HepG2 (cell line): ENCODE results near the gene XPO5. TPM values are rescaled to one million over a fixed set of nuclear protein-coding genes. Genes with fewer than 3 reads are reported as not detected.

Experiments used
- AHR ChIP-seq: IDR thresholded peaks from 2 replicates; pipeline ENCODE4 v1.6.1; 2018; ENCODE audit warnings: missing genetic modification reagents, missing compliant biosample characterization
- ARID5B ChIP-seq: IDR thresholded peaks from 2 replicates; pipeline ENCODE4 v1.4.0; 2020; ENCODE audit warnings: mild to moderate bottlenecking, missing genetic modification reagents
- CEBPG ChIP-seq: IDR thresholded peaks from 2 replicates; pipeline ENCODE4 v1.6.1; 2016
- ERF ChIP-seq: IDR thresholded peaks from 2 replicates; pipeline ENCODE4 v1.6.1; 2018; ENCODE audit warnings: missing biosample characterization, missing genetic modification reagents
- GLMP ChIP-seq: sonication (generic); formaldehyde crosslinking; IDR thresholded peaks from 2 replicates; pipeline ENCODE4 v1.9.0; 2021; ENCODE audit warnings: missing genetic modification reagents, mild to moderate bottlenecking, borderline replicate concordance
- KDM2A ChIP-seq: sonication (generic); formaldehyde crosslinking; IDR thresholded peaks from 2 replicates; pipeline ENCODE4 v1.4.0; 2020; ENCODE audit warnings: low read depth, missing genetic modification reagents, borderline replicate concordance
- KDM3A ChIP-seq: IDR thresholded peaks from 2 replicates; pipeline ENCODE4 v1.6.1; 2018; ENCODE audit warnings: low read depth, missing compliant biosample characterization
- RAD21 ChIP-seq: fragments of 450-650 bp; formaldehyde crosslinking; IDR thresholded peaks from 2 replicates; pipeline ENCODE4 v1.5.0; 2020; ENCODE audit warnings: mild to moderate bottlenecking
- SMC3 ChIP-seq: IDR thresholded peaks from 2 replicates; pipeline ENCODE4 v1.6.1; 2011; ENCODE audit warnings: low read length, improper control_type of control experiment
- ZNF329 ChIP-seq: sonication (generic); formaldehyde crosslinking; IDR thresholded peaks from 2 replicates; pipeline ENCODE4 v1.9.0; 2021; ENCODE audit warnings: low read depth, mild to moderate bottlenecking, missing genetic modification reagents
- ZNF44 ChIP-seq: sonication (generic); formaldehyde crosslinking; IDR thresholded peaks from 2 replicates; pipeline ENCODE4 v1.5.1; 2020; ENCODE audit warnings: mild to moderate bottlenecking, missing genetic modification reagents
- ZNF713 ChIP-seq: sonication (generic); formaldehyde crosslinking; IDR thresholded peaks from 2 replicates; pipeline ENCODE4 v1.4.0; 2020; ENCODE audit warnings: mild to moderate bottlenecking, missing genetic modification reagents
- ZNF891 ChIP-seq: sonication (generic); formaldehyde crosslinking; IDR thresholded peaks from 2 replicates; pipeline ENCODE4 v1.5.0; 2020; ENCODE audit warnings: mild to moderate bottlenecking, missing genetic modification reagents
- polyA plus RNA-seq, 8 experiments: library from polyadenylated mRNA; depleted of rRNA in 3 of 8; stranded (reverse) in 7 of 8; unstranded in 1 of 8; fragments of >200 nt; fragmentation: Illumina TruSeq in 4 of 8; extraction: Trizol in 4 of 8; gene quantifications; 2 replicates each; pipeline versions ENCODE4 v1.2.1 to v1.2.3, GENCODE V29; 2011 to 2016; ENCODE audit warnings: low read depth in 4 of 8, missing spikeins in 1 of 8, mixed read lengths in 1 of 8; ENCODE audit not compliant: insufficient read depth in 1 of 8
- total RNA-seq, 5 experiments: library from RNA; depleted of rRNA; stranded (reverse); fragments of >200 nt; fragmentation: Illumina TruSeq; extraction: Trizol; gene quantifications; 2 replicates each; pipeline ENCODE4 v1.2.3, GENCODE V29; 2016; ENCODE audit warnings: low read depth in 1 of 5
- TF ChIP-seq, protein P1 (sequence below): sonication (generic); formaldehyde crosslinking; IDR thresholded peaks from 2 replicates; pipeline ENCODE4 v1.4.0; 2020; ENCODE audit warnings: missing genetic modification reagents, mild to moderate bottlenecking, borderline replicate concordance
- TF ChIP-seq, protein P2 (sequence below): sonication (generic); formaldehyde crosslinking; IDR thresholded peaks from 2 replicates; pipeline ENCODE4 v1.5.0; 2020; ENCODE audit warnings: mild to moderate bottlenecking, missing genetic modification reagents
- TF ChIP-seq, protein P3 (sequence below): sonication (generic); formaldehyde crosslinking; IDR thresholded peaks from 2 replicates; pipeline ENCODE4 v1.5.0; 2020; ENCODE audit warnings: missing genetic modification reagents

The XPO5 gene
- total and polyA plus RNA-seq, 2 of the 13 experiments (the other 11 are each of a cell fraction or from before 2014, with no cell fraction given) = 52.2 to 68.0 TPM

- TF ChIP-seq ARID5B (CRISPR knock-in tag) (0 out of 2 replicates have a peak, but pooled peaks have one; percentile 29), ERF (CRISPR knock-in tag) (0 out of 2 replicates have a peak, but pooled peaks have one; percentile 31), SMC3 (peak; percentile 80; the same call in 1 of the 2 replicates), KDM2A (0 out of 2 replicates have a peak, but pooled peaks have one; percentile 23), ZNF891 (CRISPR knock-in tag) (no peak), CEBPG (CRISPR knock-in tag) (peak; percentile 59), AHR (CRISPR knock-in tag) (no peak), ZNF44 (CRISPR knock-in tag) (0 out of 2 replicates have a peak, but pooled peaks have one; percentile 22), GLMP (CRISPR knock-in tag) (no peak), RAD21 (CRISPR knock-in tag) (peak; percentile 54), ZNF329 (CRISPR knock-in tag) (no peak), KDM3A (CRISPR knock-in tag) (peak; percentile 44; the same call in 1 of the 2 replicates), ZNF713 (CRISPR knock-in tag) (0 out of 2 replicates have a peak, but pooled peaks have one; percentile 45)
- TF ChIP-seq, protein P1, sequence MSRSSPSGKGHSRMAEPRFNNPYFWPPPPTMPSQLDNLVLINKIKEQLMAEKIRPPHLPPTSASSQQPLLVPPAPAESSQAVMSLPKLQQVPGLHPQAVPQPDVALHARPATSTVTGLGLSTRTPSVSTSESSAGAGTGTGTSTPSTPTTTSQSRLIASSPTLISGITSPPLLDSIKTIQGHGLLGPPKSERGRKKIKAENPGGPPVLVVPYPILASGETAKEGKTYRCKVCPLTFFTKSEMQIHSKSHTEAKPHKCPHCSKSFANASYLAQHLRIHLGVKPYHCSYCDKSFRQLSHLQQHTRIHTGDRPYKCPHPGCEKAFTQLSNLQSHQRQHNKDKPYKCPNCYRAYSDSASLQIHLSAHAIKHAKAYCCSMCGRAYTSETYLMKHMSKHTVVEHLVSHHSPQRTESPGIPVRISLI (CRISPR knock-in tag) = peak; percentile 87; the same call in 1 of the 2 replicates
- TF ChIP-seq, protein P2, sequence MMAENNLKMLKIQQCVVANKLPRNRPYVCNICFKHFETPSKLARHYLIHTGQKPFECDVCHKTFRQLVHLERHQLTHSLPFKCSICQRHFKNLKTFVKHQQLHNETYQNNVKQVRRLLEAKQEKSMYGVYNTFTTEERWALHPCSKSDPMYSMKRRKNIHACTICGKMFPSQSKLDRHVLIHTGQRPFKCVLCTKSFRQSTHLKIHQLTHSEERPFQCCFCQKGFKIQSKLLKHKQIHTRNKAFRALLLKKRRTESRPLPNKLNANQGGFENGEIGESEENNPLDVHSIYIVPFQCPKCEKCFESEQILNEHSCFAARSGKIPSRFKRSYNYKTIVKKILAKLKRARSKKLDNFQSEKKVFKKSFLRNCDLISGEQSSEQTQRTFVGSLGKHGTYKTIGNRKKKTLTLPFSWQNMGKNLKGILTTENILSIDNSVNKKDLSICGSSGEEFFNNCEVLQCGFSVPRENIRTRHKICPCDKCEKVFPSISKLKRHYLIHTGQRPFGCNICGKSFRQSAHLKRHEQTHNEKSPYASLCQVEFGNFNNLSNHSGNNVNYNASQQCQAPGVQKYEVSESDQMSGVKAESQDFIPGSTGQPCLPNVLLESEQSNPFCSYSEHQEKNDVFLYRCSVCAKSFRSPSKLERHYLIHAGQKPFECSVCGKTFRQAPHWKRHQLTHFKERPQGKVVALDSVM (CRISPR knock-in tag) = 0 out of 2 replicates have a peak, but pooled peaks have one; percentile 31
- TF ChIP-seq, protein P3, sequence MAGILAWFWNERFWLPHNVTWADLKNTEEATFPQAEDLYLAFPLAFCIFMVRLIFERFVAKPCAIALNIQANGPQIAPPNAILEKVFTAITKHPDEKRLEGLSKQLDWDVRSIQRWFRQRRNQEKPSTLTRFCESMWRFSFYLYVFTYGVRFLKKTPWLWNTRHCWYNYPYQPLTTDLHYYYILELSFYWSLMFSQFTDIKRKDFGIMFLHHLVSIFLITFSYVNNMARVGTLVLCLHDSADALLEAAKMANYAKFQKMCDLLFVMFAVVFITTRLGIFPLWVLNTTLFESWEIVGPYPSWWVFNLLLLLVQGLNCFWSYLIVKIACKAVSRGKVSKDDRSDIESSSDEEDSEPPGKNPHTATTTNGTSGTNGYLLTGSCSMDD (CRISPR knock-in tag) = no peak
Measured at GRCh38 chr6:43608310-43608763, 32.5 kb upstream of the XPO5 start (continued).
